Posterior vena cava (tissue), 2 donors: ENCODE data around the gene DQX1. TPM values are rescaled to one million over a fixed set of nuclear protein-coding genes. Genes with fewer than 3 reads are reported as not detected.
"Not testable (repeated sequence)": the region's sequence is repeated elsewhere in the genome, so short reads cannot be mapped to it uniquely, and the experiment has no call there.

ENCODE experiments used
- DNase-seq: peaks from one replicate; pipeline ENCODE4 v3.0.0-alpha.2; 2020; ENCODE audit warnings: low spot score
- intact Hi-C, 2 donors: fragments of 100-400 bp; cut with DNase I; formaldehyde crosslinking; loops; one replicate each; pipeline versions ENCODE4 v1.14.1 to v1.14.2; 2022 to 2023
- total RNA-seq, 2 donors: library from RNA; stranded (reverse); fragmentation: NEBNext Ultra II Directional; extraction: Animal tissue kit (Norgen Biotek cat#: 25700); gene quantifications; one replicate each; pipeline ENCODE4 v1.2.1, GENCODE V29; 2021
- donor health status: DM: yes; HTN: yes; CAD: no.
- donor health status: DM: yes; HTN: yes; CAD: no.

The DQX1 gene
- total RNA-seq, 2 donors from 2014 or later = not detected

- intact Hi-C loops = no loop called here
These were observed 25.5 kb downstream of the DQX1 start for GRCh38 chr2:74500578-74500946.

GRCh38 chr2:74499940-74500577 is 26.0 kb downstream of the DQX1 start:
- intact Hi-C loops = no loop called here
- DNase-seq = peak; percentile 38

More at GRCh38 chr2:74500578-74500946, 25.5 kb downstream of the DQX1 start:
- no peak for DNase-seq

- intact Hi-C loops = no loop called here
- DNase-seq = peak; percentile 80
These were observed 26.6 kb downstream of the DQX1 start, which contains the start of gene LBX2 for GRCh38 chr2:74499267-74499939. LBX2 (minus strand) TSS chr2:74499603; CDS start chr2:74499537, 66 bp downstream.

DNA sequence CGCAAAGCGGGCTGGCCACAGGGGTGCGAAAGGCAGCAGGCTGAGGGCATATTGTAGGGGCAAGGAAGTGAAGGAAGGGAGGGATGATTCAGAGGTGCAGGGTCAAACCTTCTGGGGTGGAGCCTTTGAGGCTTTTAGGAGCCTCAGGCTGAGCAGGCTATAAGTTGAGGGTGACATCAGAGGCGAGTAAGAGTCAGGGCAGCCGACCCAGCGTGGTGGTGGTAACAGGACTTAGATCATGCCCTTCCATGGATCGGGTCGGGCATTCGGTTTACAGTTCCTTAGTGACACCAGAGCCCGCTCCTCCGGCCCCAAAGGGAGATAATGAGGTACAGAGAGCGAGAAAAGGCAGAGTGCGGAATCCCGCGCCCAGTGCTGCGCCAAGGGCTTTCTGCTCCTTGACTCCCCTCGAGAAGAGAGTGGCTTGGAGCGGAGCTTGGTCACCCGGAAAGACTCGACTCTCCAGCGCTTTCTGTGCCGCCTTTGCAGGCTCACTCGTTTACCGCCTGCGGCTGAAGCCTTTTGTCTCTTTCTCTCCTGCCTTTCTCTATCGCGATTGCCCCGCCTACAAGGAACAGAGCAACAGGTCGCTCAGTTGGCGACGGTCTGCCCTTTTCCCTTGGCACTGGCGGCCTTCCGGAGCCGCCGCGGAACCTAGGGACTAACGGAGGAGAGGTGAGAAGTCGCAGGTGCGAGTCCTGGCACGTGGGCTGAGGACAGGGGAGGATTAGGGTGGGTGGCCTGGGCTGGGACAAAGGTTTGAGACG is 27.3 kb downstream of the DQX1 start:
- DNase-seq = peak; percentile 73
- intact Hi-C loops = no loop called here

DNA sequence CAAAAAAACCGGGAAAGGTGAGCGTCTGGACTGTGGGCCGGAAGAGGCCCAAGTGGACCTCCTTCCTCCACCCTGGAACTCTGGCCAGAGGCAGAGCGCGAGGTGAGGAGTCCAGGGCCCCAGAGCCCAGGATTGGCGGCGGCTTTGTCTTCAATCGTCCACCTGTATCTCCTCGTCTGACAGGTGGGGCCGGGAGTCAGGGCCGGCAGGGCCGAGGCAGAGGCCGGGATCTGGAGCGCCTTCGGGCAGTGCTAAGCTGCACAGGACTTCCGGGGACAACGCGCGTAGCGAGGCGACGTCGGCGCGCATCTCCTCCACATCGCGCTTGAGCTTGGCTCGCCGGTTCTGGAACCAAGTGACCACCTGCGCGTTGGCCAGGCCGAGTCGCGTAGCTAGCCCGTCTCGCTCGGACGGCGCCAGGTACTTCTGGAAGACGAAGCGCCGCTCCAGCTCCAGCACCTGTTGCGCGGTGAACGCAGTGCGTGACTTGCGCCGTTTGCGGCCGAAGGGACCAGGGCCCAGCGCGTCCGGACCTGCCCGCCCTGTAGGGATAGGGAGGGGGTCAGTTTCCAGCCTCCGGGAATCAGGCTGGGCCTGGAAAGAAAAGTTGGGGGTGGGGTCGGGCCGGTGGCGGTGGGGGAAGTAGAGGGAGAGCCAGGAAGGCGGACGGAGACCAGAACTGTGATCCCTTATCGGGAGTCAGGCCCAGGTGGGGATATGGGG is 28.1 kb downstream of the DQX1 start:
- peak; percentile 80 for DNase-seq

GRCh38 chr2:74496997-74497776 is 28.8 kb downstream of the DQX1 start:
- intact Hi-C loops = no loop called here
- peak; percentile 67 for DNase-seq

More for the DNA sequence above, 28.1 kb downstream of the DQX1 start:
- intact Hi-C loops = no loop called here

GRCh38 chr2:74495440-74495839 is 30.6 kb downstream of the DQX1 start:
- DNase-seq = no peak
- intact Hi-C loops = no loop called here

DNA sequence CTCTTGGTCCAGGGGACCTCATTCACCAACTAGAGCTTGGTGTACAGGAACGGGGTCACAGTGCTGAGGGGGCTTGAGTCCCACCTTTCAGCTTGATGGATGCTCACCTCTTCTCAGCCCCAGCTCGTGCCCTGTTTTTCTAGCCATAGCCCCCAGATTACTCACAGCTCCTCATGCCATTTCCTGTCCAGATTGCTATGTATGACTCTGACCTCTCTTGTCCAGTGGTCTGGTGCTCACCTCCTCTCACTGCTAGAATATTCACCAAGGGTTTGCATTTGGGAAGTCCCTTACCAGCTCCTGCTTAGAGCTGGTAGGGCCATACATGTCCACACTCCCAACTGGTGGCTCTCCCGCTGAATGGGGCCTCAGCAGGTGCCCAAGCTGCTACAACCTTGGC is 32.5 kb downstream of the DQX1 start:
- intact Hi-C loops = no loop called here
- peak; percentile 29 for DNase-seq

DNA sequence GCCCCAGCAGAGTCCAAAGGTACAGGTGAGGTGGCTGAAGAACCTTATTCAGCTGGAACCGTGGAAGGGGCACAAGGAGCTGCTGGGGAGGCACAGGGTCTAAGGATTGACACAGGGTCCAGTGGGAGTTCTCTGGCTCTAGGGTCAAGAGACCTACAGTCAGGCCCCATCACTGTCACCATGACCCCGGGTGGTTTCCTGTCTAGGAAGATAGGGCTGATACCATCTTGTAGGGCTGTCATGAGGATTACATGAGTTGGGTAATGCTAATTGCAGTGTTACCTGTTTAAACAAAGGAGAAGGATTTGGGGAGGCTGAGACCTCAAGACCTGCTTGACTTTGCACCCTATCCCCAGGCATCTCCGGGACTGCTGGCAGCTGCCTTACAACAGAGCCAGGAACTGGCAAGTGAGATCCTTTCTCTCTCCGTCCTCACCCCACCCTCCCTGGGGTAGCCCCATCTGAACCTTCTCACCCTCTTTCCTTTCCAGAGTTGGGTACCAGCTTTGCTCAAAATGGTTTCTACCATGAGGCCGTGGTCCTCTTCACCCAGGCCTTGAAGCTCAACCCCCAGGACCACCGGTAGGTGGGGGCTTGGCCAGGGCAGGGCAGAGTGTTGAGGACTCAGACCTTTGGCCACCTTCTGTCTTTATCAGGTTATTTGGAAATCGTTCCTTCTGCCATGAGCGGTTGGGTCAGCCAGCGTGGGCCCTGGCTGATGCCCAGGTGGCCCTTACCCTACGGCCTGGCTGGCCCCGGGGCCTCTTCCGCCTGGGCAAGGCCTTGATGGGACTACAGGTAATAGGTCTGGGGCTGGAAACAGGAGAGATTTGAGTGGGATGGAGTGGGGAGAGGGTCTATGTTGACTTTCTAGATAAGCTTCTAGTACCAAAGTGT is 34.1 kb downstream of the DQX1 start:
- intact Hi-C loops = no loop called here
- DNase-seq = peak; percentile 54

GRCh38 chr2:74489906-74490305 is 36.1 kb downstream of the DQX1 start:
- intact Hi-C loops = no loop called here

DNA sequence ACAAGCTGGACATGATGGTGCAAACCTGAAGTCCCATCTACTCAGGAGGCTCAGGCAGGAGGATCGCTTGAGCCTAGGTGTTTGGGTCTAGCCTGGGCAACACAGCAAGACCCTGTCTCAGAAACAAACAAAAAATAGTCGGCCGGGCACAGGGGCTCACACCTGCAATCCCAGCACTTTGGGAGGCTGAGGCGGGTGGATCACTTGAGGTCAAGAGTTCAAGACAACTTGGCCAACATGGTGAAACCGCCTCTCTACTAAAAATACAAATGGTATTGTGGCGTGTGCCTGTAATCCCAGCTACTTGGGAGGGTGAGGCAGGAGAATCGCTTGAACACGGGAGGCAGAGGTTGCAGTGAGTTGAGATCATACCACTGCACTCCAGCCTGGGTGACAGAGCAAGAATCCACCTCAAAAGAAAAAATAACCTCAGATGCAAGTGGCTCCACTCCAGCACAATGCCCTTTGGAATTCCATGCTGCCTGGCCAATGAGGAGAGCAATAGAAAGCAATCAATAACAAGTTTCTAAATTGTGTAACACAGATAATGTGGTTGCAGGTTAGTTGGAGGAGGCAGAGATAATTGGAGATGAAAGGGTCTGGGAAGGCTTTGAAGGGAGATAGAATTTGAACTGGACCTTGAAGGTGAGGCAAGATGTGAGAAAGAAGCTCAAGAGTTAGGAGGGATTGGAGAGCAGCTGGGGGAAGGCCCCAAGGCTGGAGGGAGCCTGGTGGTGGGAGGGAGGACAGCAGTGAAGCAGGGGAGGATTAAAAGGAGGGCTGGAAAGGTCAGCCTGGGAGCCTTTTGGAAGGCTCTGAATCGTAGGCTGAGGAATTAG is 37.2 kb downstream of the DQX1 start:
- peak; percentile 22 for DNase-seq
- intact Hi-C loops = no loop called here

More at GRCh38 chr2:74489906-74490305, 36.1 kb downstream of the DQX1 start:
- peak; percentile 69 for DNase-seq

- intact Hi-C loops = no loop called here
- DNase-seq = no peak
These were observed 39.9 kb downstream of the DQX1 start for GRCh38 chr2:74486141-74486540.

- intact Hi-C loops = loop anchor here (5.0 kb wide), 2 partner anchors 99 to 104 kb away; no protein-coding TSS in a partner anchor
- not testable (repeated sequence) for DNase-seq
These were observed 42.3 kb downstream of the DQX1 start for GRCh38 chr2:74483675-74484164.

DNA sequence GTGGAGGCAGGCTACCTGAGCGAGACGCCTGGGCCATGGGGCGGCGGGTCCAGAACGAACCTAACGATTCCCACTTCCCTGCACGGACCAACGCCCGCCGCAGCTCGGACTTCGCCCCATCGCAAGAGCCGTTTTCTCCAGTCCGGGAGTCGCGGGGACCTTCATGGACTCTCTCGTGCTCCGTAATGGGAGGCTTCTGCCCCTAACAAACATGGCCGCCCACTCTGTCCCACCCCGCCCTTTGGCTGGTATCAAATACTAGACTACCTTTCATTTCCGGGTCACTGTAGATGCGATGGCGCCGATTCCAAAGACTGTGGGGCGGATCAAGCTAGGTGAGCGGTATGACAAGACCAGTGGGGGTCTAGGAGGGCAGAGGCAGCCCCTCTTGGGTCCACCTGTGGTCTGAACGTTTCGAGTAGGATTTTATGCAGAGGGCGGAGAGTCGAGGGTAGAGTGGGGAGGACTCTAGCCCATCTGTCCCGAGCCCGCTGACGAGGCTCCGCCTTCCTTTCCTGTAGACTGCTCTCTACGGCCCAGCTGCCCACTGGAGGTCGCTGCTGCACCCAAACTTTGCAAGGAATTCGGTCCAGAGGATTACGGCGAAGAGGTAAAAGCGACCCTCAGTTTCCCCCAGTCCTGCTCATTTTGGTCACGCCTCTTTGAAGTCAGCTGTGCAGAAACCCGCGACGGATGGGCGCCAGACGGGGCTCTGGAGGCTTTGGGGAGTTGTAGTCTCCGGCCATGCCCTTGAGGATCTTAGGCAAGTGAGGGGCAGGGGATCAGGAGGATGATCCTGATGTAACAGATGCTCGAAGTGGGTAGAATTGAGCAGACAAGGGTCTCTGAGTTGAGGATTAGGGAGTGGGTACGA is 43.0 kb downstream of the DQX1 start, which contains the start of the genes CCDC142 and TTC31:
Gene CCDC142 (minus strand): TSS at position 198 of the 874 bp plus-strand sequence. CDS start 161 bp downstream, at position 37.
Gene TTC31 (plus strand): TSS at position 281 of the 874 bp plus-strand sequence. CDS start 15 bp downstream, at position 296.
- intact Hi-C loops = loop anchor here (5.0 kb wide), 2 partner anchors 99 to 104 kb away; no protein-coding TSS in a partner anchor
- peak; percentile 99 for DNase-seq
